ENCODE data around the gene SHISA5. TPM values are rescaled to one million over a fixed set of nuclear protein-coding genes. Genes with fewer than 3 reads are reported as not detected.

SHISA5 gene
- total RNA-seq, 4 donors from 2014 or later: 78.4 to 145 (median 93.9) TPM

DNA sequence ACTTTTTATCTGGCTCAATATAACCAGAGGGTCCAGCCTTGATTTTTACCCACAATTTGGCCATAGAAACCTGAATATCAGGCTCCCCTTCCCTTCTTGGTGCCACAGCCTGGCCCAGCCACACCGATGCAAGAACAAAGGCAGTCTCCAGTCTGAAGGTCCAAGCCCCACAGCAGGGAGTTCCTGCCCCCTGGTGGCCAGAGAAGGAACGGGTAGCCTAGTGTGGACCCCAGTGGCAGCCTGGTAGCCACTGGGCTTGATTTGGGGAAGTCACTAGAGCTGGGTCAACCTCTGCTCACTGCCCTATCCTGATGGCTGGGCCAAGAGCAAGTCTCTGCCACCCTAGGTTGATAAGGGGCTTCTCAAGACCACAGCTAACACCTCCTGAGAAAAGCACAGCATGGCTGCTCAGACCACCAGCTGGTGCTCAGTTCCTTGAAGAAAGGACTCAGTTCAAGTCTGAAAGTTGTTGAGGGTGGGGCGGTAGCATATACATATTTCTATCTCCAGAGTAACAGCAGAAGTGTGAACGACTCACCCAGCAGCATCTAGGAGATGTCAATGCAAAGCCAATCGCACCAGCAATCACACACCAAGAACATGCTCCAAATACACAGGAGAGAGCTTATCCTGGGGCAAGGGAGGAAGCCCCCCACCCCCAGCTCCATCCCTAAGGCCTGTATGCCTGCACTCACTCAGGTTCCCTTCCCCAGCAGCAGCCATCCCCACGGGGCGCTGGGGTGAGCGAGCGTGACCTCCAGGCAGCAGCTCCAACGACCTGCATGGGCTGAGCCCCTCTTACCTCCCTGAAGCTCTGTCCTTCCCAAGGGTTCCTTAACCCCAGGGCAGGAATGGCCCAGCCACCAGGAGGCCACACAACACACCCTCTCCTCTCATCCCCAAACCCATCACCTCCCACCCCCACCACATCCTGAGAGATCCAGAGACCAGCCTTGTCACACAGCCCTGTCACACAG lies 45.0 kb upstream of the SHISA5 start:
- peak; percentile 85 to 91 for DNase-seq (ENCODE audit: low spot score in 2 of 2)
- H3K27ac ChIP-seq: peak overlapping the region in 3 of 4 donors; percentile 0 to 69 (median 57)
- TF ChIP-seq POLR2A (IDR thresholded peaks at IDR 0.05): no peak
- peak in 1 of 2 donors; percentile 66 for TF ChIP-seq EP300 (IDR thresholded peaks at IDR 0.05)
- TF ChIP-seq CTCF (IDR thresholded peaks at IDR 0.05): peak; percentile 92 to 98 (median 96)
- peaks cover 0 to 16% (median 0%) of the 10 kb centered on the region in 3 donors for H3K36me3 ChIP-seq
- peaks cover 0 to 9% (median 0%) of the 10 kb centered on the region in 4 donors for H3K4me1 ChIP-seq
- no peaks in the 10 kb centered on the region for H3K9me3 ChIP-seq
- WGBS, 2 donors: 60 to 66% methylated on average over 9 to 10 of the region's 10 CpGs
- H3K4me3 ChIP-seq: no peak overlapping the region
- no peaks in the 10 kb centered on the region for H3K27me3 ChIP-seq

DNA sequence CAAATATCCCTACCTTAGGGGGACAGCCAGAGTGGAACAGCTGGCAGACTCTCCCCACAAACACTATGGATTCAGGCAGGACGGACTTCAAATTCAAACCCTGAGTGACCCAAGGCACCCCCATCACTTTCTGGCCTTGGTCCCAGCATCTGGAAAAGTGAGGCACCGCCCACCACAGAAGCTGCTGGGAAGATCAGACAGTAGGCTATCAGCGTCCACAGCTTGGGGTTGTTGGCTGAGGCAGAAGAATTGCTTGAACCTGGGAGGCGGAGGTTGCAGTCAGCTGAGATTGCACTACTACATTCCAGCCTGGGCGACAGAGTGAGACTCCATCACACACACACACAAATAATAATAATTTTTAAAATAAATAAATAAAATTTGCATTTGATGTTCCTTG lies 44.2 kb upstream of the SHISA5 start:
- Histone ChIP-seq H3K27ac (peak overlapping the region in 2 of 4 donors; percentile 57 to 69), H3K4me3 (no peak overlapping the region), H3K4me1 (peaks cover 0 to 9% (median 0%) of the 10 kb centered on the region in 4 donors), H3K36me3 (peaks cover 0 to 21% (median 0%) of the 10 kb centered on the region in 3 donors), H3K27me3 (no peaks in the 10 kb centered on the region), H3K9me3 (peaks cover 0 to 1% (median 0%) of the 10 kb centered on the region in 4 donors)
- no peak for TF ChIP-seq CTCF (IDR thresholded peaks at IDR 0.05)
- no peak for TF ChIP-seq EP300 (IDR thresholded peaks at IDR 0.05)
- TF ChIP-seq POLR2A (IDR thresholded peaks at IDR 0.05): no peak
- WGBS, 2 donors: 59 to 72% methylated on average over 5 of the region's 5 CpGs
- DNase-seq (ENCODE audit: low spot score in 2 of 2): no peak

DNA sequence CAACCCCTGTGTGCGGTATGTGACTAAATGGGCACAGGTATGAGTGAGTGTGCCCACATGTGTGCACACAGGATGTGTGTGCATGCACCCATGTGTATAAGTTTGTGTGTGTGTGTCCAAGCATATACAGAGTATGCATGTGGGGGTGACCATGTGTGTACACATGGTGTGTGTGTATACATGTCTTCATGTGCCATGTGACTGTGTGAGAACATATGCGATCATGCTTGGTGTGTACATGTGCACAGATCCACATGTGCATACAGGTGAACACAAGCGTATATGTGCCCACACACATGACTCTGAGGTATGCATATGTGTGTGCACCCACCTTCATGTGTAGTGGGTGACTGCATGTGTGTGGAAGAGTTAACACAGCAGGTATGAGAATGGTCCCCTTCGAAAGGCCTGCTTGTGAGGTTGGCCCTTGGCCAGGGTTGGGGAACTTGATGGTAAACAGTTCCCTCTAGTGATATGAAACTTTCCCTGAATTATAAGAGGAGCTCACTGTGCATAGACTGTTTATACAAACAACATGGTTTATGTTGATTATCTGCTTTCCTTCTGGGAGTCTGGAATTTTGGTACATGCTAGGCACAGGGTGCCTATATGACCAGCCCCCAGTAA lies 42.3 kb upstream of the SHISA5 start:
- Histone ChIP-seq H3K4me3 (no peak overlapping the region), H3K9me3 (peaks cover 0 to 5% (median 0%) of the 10 kb centered on the region in 4 donors), H3K27me3 (no peaks in the 10 kb centered on the region), H3K36me3 (peaks cover 0 to 30% (median 0%) of the 10 kb centered on the region in 3 donors), H3K4me1 (peaks cover 0 to 9% (median 0%) of the 10 kb centered on the region in 4 donors), H3K27ac (no peak overlapping the region)
- 70 to 71% methylated on average over 4 of the region's 4 CpGs for WGBS, 2 donors
- DNase-seq (ENCODE audit: low spot score in 2 of 2): no peak
- TF ChIP-seq POLR2A (IDR thresholded peaks at IDR 0.05): no peak
- no peak for TF ChIP-seq CTCF (IDR thresholded peaks at IDR 0.05)
- TF ChIP-seq EP300 (IDR thresholded peaks at IDR 0.05): no peak

DNA sequence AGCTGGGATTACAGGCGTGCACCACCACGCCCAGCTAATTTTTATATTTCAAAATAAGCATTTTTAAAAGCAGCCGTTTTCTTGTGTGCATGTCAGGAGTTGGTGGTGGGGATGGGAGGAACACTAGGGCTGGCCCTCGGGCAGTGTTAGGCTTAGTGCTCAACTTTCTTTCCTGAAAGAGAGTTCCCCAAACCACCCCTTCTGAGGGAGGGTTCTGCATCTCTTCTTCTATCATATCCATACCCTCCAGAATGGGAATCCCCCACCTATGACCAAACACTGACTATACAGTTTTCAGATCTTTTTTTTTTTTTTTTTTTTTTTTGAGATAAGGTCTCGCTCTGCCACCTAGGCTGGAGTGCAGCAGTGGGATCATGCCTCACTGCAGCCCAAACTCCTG lies 40.2 kb upstream of the SHISA5 start:
- H3K36me3 ChIP-seq: peaks cover 0 to 42% (median 0%) of the 10 kb centered on the region in 3 donors
- 81 to 86% methylated on average over 5 of the region's 5 CpGs for WGBS, 2 donors
- TF ChIP-seq EP300 (IDR thresholded peaks at IDR 0.05) (no peak), POLR2A (IDR thresholded peaks at IDR 0.05) (no peak), CTCF (IDR thresholded peaks at IDR 0.05) (no peak)
- H3K27ac ChIP-seq: no peak overlapping the region
- no peak overlapping the region for H3K4me3 ChIP-seq
- peaks cover 0 to 5% (median 0%) of the 10 kb centered on the region in 4 donors for H3K9me3 ChIP-seq
- no peak for DNase-seq (ENCODE audit: low spot score in 2 of 2)
- peaks cover 0 to 9% (median 0%) of the 10 kb centered on the region in 4 donors for H3K4me1 ChIP-seq
- H3K27me3 ChIP-seq: no peaks in the 10 kb centered on the region

All from tibial nerve (tissue), 4 donors.